Spleen (tissue), 11 donors: ENCODE measurements around the gene TTLL11. TPM values are rescaled to one million over a fixed set of nuclear protein-coding genes. Genes with fewer than 3 reads are reported as not detected.

Experiments used
- DNase-seq: peaks from one replicate; pipeline ENCODE4 v3.0.0-alpha.2; 2020
- H3K27ac ChIP-seq, 8 donors: fragments of 200-600 bp; sonication (generic) in 7 of 8; 1 replicate in 4 of 8; 2 replicates in 4 of 8; pipeline versions ENCODE4 v1.5.0 to v1.8.0; 2016 to 2021; ENCODE audit warnings: inconsistent platforms in 4 of 8, mild to moderate bottlenecking in 4 of 8, moderate library complexity in 1 of 8
- H3K27me3 ChIP-seq, 7 donors: fragments of 200-600 bp; sonication (generic) in 6 of 7; replicated peaks in 1 of 7; 1 replicate in 4 of 7; 2 replicates in 3 of 7; pipeline versions ENCODE4 v1.5.0 to v1.8.0; 2016 to 2021; ENCODE audit warnings: inconsistent platforms in 3 of 7, mild to moderate bottlenecking in 1 of 7
- H3K36me3 ChIP-seq, 6 donors: fragments of 200-600 bp; sonication (generic) in 5 of 6; 1 replicate in 4 of 6; 2 replicates in 2 of 6; pipeline versions ENCODE4 v1.5.0 to v1.8.0; 2016 to 2021; ENCODE audit warnings: inconsistent platforms in 2 of 6
- H3K4me1 ChIP-seq, 6 donors: fragments of 200-600 bp; sonication (generic) in 5 of 6; 1 replicate in 3 of 6; 2 replicates in 3 of 6; pipeline versions ENCODE4 v1.5.0 to v1.8.0; 2016 to 2021; ENCODE audit warnings: inconsistent platforms in 3 of 6
- H3K4me3 ChIP-seq, 8 donors: fragments of 200-600 bp; sonication (generic) in 7 of 8; 1 replicate in 4 of 8; 2 replicates in 4 of 8; pipeline versions ENCODE4 v1.5.0 to v1.8.0; 2016 to 2021; ENCODE audit warnings: inconsistent platforms in 4 of 8, mild to moderate bottlenecking in 4 of 8, moderate library complexity in 2 of 8
- H3K9me3 ChIP-seq, 8 donors: fragments of 200-600 bp; sonication (generic) in 7 of 8; 1 replicate in 4 of 8; 2 replicates in 4 of 8; pipeline versions ENCODE4 v1.5.0 to v1.8.0; 2016 to 2021; ENCODE audit warnings: inconsistent platforms in 4 of 8
- POLR2A ChIP-seq, 3 donors: fragments of 450-650 bp; IDR thresholded peaks; one replicate each; pipeline ENCODE4 v1.5.1; 2017; ENCODE audit warnings: antibody characterized with exemption in 3 of 3, mild to moderate bottlenecking in 1 of 3
- POLR2AphosphoS5 ChIP-seq, 3 donors: sonication (generic); formaldehyde crosslinking; IDR thresholded peaks; one replicate each; pipeline ENCODE4 v1.5.1; 2017; ENCODE audit warnings: antibody characterized with exemption in 3 of 3
- WGBS, 5 donors: extraction: QIAGEN DNeasy Blood & Tissue Kit in 3 of 5; methylation state at CpG; one replicate each; pipeline versions ENCODE4 v1.1.5 to v1.1.7; 2013 to 2018; 5-methylcytosine and 5-hydroxymethylcytosine counted together
- intact Hi-C: fragments of 100-400 bp; cut with DNase I; formaldehyde crosslinking; loops from one replicate; pipeline ENCODE4 v1.15.0; 2023; ENCODE audit warnings: low total_unique reads
- polyA plus RNA-seq, 3 donors: library from polyadenylated mRNA; stranded (reverse); fragments of 200-250 nt; gene quantifications; one replicate each; pipeline ENCODE4 v1.2.1, GENCODE V29; 2013
- total RNA-seq, 7 donors: library from RNA; depleted of rRNA in 3 of 7; stranded (reverse); fragments of >200 nt in 3 of 7; fragmentation: NEBNext Ultra II Directional in 4 of 7; extraction: Animal tissue kit (Norgen Biotek cat#: 25700) in 4 of 7; gene quantifications; one replicate each; pipeline versions ENCODE4 v1.1.0 to v1.2.1, GENCODE V29; 2016 to 2021
- TF ChIP-seq, protein P1 (sequence below), 11 experiments: fragments of 200-600 bp in 7 of 11; fragments of 450-650 bp in 4 of 11; sonication (generic) in 4 of 11; IDR thresholded peaks in 8 of 11; conservative IDR thresholded peaks in 3 of 11; 1 replicate in 7 of 11; 2 replicates in 4 of 11; pipeline versions ENCODE4 v1.4.0 to v1.8.0; 2016 to 2021; ENCODE audit warnings: antibody characterized with exemption in 11 of 11, inconsistent platforms in 4 of 11, mild to moderate bottlenecking in 1 of 11
- donor health status: healthy with polysubstance abuse.
- donor health status: DM: no; HTN: no; CAD: no; lungs with moderate emphysema.
- donor health status: DM: no; HTN: no; CAD: no.
- donor health status: Bipolar disorder and iron deficiency.
- donor health status: healthy.
- donor health status: DM: no; HTN: no; CAD: no.
- donor health status: DM: yes; HTN: yes; CAD: no.

The TTLL11 gene
- total and polyA plus RNA-seq, 10 donors = 1.6 to 12.8 (median 7.3) TPM

DNA sequence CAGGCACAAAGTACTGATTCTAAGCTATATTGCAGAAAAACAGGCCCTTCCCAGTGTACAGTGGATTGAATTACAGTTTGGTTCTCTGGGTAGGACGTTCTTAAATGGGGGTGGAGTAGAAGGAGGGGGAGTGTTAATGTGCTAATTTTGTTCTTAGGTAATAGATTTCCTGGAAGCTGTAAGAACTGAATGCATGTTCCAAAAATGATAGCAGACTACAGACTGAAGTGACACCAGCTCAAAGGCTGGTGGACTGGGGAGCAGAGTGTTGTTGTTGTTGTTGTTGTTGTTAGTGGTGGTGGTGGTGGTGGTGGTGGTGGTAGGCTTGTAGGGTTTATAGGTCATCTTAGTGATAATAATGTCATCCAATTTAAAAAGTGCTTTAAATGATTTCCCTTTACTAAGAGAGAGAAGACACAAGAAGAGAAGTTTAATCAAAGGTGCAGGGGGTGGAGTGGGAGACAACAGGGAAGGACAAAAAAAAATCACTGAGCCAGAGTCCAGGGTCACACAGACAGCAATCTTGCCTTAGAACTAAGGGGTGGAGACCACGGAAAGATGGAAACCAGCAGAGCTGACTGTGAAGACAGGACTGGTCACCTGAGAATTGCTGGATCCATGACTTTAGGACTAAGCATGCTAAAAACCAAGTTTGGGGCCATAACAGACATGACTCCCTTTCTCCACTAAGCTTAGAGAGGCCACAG, 27.0 kb downstream of the TTLL11 start:
- Histone ChIP-seq H3K4me3 (no peak overlapping the region), H3K27me3 (no peaks in the 10 kb centered on the region), H3K36me3 (peaks cover 0 to 6% (median 0%) of the 10 kb centered on the region in 6 donors), H3K27ac (no peak overlapping the region), H3K9me3 (peaks cover 0 to 15% (median 0%) of the 10 kb centered on the region in 8 donors), H3K4me1 (peaks cover 0 to 8% (median 0%) of the 10 kb centered on the region in 6 donors)
- TF ChIP-seq POLR2A (IDR thresholded peaks at IDR 0.05) (no peak), POLR2AphosphoS5 (IDR thresholded peaks at IDR 0.05) (no peak)
- TF ChIP-seq, protein P1, sequence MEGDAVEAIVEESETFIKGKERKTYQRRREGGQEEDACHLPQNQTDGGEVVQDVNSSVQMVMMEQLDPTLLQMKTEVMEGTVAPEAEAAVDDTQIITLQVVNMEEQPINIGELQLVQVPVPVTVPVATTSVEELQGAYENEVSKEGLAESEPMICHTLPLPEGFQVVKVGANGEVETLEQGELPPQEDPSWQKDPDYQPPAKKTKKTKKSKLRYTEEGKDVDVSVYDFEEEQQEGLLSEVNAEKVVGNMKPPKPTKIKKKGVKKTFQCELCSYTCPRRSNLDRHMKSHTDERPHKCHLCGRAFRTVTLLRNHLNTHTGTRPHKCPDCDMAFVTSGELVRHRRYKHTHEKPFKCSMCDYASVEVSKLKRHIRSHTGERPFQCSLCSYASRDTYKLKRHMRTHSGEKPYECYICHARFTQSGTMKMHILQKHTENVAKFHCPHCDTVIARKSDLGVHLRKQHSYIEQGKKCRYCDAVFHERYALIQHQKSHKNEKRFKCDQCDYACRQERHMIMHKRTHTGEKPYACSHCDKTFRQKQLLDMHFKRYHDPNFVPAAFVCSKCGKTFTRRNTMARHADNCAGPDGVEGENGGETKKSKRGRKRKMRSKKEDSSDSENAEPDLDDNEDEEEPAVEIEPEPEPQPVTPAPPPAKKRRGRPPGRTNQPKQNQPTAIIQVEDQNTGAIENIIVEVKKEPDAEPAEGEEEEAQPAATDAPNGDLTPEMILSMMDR (IDR thresholded peaks at IDR 0.05 in 8 of 11, conservative IDR thresholded peaks at IDR 0.05 in 3 of 11) = no peak
- DNase-seq = no peak
- WGBS, 5 donors = 47 to 77% (median 64%) methylated on average over 2 of the region's 2 CpGs
- intact Hi-C loops = no loop called here

DNA sequence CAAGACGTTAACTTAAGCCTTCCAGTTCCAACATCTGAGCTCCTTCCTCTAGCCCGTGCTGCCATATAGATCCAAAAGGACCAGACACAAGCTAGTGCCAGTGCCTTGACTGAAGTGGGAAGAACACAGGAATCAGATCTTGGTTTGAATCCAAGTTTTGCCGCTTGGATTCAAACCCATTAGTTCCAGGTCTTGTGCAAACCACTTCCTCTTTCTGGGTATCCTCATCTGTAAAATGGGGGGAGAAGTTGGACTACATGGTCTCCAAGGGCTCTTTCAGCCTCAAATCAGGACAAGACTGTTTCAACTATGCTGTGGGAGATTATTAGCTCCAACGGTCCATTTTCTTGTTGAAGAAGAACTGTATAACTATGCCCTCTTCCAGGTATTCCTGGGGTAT, 32.6 kb downstream of the TTLL11 start:
- no peak overlapping the region for H3K4me3 ChIP-seq
- no peaks in the 10 kb centered on the region for H3K9me3 ChIP-seq
- no peak overlapping the region for H3K27ac ChIP-seq
- TF ChIP-seq POLR2A (IDR thresholded peaks at IDR 0.05) = no peak
- TF ChIP-seq, protein P1 (IDR thresholded peaks at IDR 0.05 in 8 of 11, conservative IDR thresholded peaks at IDR 0.05 in 3 of 11) = no peak
- TF ChIP-seq POLR2AphosphoS5 (IDR thresholded peaks at IDR 0.05) = no peak
- DNase-seq = no peak
- H3K4me1 ChIP-seq = peaks cover 0 to 6% (median 0%) of the 10 kb centered on the region in 6 donors
- peaks cover 0 to 7% (median 0%) of the 10 kb centered on the region in 6 donors for H3K36me3 ChIP-seq
- H3K27me3 ChIP-seq = no peaks in the 10 kb centered on the region
- intact Hi-C loops = no loop called here
- 73 to 90% (median 81%) methylated on average over 4 of the region's 4 CpGs for WGBS, 5 donors

DNA sequence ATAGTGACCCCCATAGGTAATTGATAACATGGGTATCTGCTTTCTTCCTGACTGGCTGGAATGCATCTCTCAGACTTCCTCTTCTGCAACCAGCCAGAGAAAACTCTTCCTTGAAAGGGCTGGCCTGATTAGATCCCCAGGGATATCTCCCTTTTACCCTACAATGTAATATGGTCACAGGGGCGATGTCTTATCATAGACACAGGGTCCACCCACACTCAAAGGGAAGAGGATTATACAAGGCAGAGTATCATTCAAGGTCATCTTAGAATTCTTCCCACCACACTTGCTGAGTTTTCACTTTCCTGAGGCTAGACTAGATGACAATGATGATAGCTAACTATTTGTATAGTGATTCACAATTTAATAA, 33.2 kb downstream of the TTLL11 start:
- no peak overlapping the region for H3K27ac ChIP-seq
- WGBS, 5 donors = 78 to 85% (median 80%) methylated on average over 1 of the region's 1 CpG
- intact Hi-C loops = no loop called here

More for the DNA sequence above, 33.2 kb downstream of the TTLL11 start:
- DNase-seq = no peak
- H3K4me1 ChIP-seq = peaks cover 0 to 6% (median 0%) of the 10 kb centered on the region in 6 donors
- no peak overlapping the region for H3K4me3 ChIP-seq
- H3K36me3 ChIP-seq = peaks cover 0 to 7% (median 0%) of the 10 kb centered on the region in 6 donors
- no peaks in the 10 kb centered on the region for H3K27me3 ChIP-seq
- H3K9me3 ChIP-seq = no peaks in the 10 kb centered on the region
- TF ChIP-seq POLR2AphosphoS5 (IDR thresholded peaks at IDR 0.05) (no peak), POLR2A (IDR thresholded peaks at IDR 0.05) (no peak)
- TF ChIP-seq, protein P1 (IDR thresholded peaks at IDR 0.05 in 8 of 11, conservative IDR thresholded peaks at IDR 0.05 in 3 of 11) = no peak
